HEK293 (cell line): ENCODE measurements around the gene PSTK.
A peak's percentile ranks its signal among the peaks of the same experiment; 100 is the strongest.

Experiments
- EGR2 ChIP-seq: fragments of 450-650 bp; formaldehyde crosslinking; IDR thresholded peaks from 2 replicates; pipeline ENCODE4 v1.5.1; 2016; ENCODE audit warnings: low read depth, missing biosample characterization, missing genetic modification characterization
- GLIS1 ChIP-seq: fragments of 450-650 bp; formaldehyde crosslinking; IDR thresholded peaks from 2 replicates; pipeline ENCODE4 v1.5.1; 2016; ENCODE audit warnings: missing biosample characterization, missing genetic modification characterization
- GLIS2 ChIP-seq: fragments of 450-650 bp; formaldehyde crosslinking; IDR thresholded peaks from 2 replicates; pipeline ENCODE4 v1.5.1; 2016; ENCODE audit warnings: missing biosample characterization, missing genetic modification characterization
- HOXA7 ChIP-seq: sonication (generic); formaldehyde crosslinking; IDR thresholded peaks from 2 replicates; pipeline ENCODE4 v1.8.1; 2022; ENCODE audit warnings: missing genetic modification reagents, borderline replicate concordance
- KLF1 ChIP-seq: fragments of 450-650 bp; formaldehyde crosslinking; IDR thresholded peaks from 2 replicates; pipeline ENCODE4 v1.5.1; 2016; ENCODE audit warnings: missing biosample characterization, missing genetic modification characterization
- KLF10 ChIP-seq: fragments of 450-650 bp; IDR thresholded peaks from 2 replicates; pipeline ENCODE4 v1.5.1; 2018; ENCODE audit warnings: missing biosample characterization, mild to moderate bottlenecking, missing genetic modification characterization
- KLF16 ChIP-seq: fragments of 450-650 bp; formaldehyde crosslinking; IDR thresholded peaks from 2 replicates; pipeline ENCODE4 v1.5.1; 2017; ENCODE audit warnings: missing biosample characterization, missing genetic modification characterization
- KLF8 ChIP-seq: fragments of 450-650 bp; formaldehyde crosslinking; IDR thresholded peaks from 2 replicates; pipeline ENCODE4 v1.5.1; 2016; ENCODE audit warnings: missing biosample characterization, missing genetic modification characterization
- KLF9 ChIP-seq: fragments of 450-650 bp; formaldehyde crosslinking; IDR thresholded peaks from 2 replicates; pipeline ENCODE4 v1.5.1; 2016; ENCODE audit warnings: missing biosample characterization, missing genetic modification characterization, low read depth
- MZF1 ChIP-seq: fragments of 450-650 bp; formaldehyde crosslinking; IDR thresholded peaks from 2 replicates; pipeline ENCODE4 v1.5.1; 2017; ENCODE audit warnings: missing biosample characterization, missing genetic modification characterization, borderline replicate concordance
- REPIN1 ChIP-seq: fragments of 450-650 bp; formaldehyde crosslinking; IDR thresholded peaks from 2 replicates; pipeline ENCODE4 v1.5.1; 2017; ENCODE audit warnings: missing biosample characterization, missing genetic modification characterization, low read depth
- SCRT2 ChIP-seq: fragments of 450-650 bp; formaldehyde crosslinking; IDR thresholded peaks from 2 replicates; pipeline ENCODE4 v1.5.1; 2016; ENCODE audit warnings: missing biosample characterization, missing genetic modification characterization
- SP3 ChIP-seq: fragments of 450-650 bp; formaldehyde crosslinking; IDR thresholded peaks from 2 replicates; pipeline ENCODE4 v1.5.1; 2016; ENCODE audit warnings: missing biosample characterization, missing genetic modification characterization
- YY1 ChIP-seq: fragments of 450-650 bp; formaldehyde crosslinking; IDR thresholded peaks from 2 replicates; pipeline ENCODE4 v1.5.1; 2018; ENCODE audit warnings: missing biosample characterization, missing genetic modification characterization
- ZBTB11 ChIP-seq: fragments of 450-650 bp; formaldehyde crosslinking; conservative IDR thresholded peaks from 2 replicates; pipeline ENCODE4 v1.5.1; 2016; ENCODE audit warnings: low read depth, missing biosample characterization, missing genetic modification characterization
- ZBTB8A ChIP-seq: fragments of 450-650 bp; formaldehyde crosslinking; IDR thresholded peaks from 2 replicates; pipeline ENCODE4 v1.5.1; 2016; ENCODE audit warnings: missing biosample characterization, missing genetic modification characterization
- ZEB2 ChIP-seq: fragments of 450-650 bp; formaldehyde crosslinking; IDR thresholded peaks from 2 replicates; pipeline ENCODE4 v1.5.1; 2016; ENCODE audit warnings: missing biosample characterization, missing genetic modification characterization
- ZFP37 ChIP-seq: fragments of 450-650 bp; formaldehyde crosslinking; IDR thresholded peaks from 2 replicates; pipeline ENCODE4 v1.5.1; 2016; ENCODE audit warnings: missing biosample characterization, missing genetic modification characterization
- ZNF146 ChIP-seq: fragments of 450-650 bp; formaldehyde crosslinking; IDR thresholded peaks from 2 replicates; pipeline ENCODE4 v1.5.1; 2016; ENCODE audit warnings: missing biosample characterization, missing genetic modification characterization
- ZNF221 ChIP-seq: fragments of 450-650 bp; formaldehyde crosslinking; IDR thresholded peaks from 2 replicates; pipeline ENCODE4 v1.5.1; 2017; ENCODE audit warnings: missing biosample characterization, missing genetic modification characterization, borderline replicate concordance
- ZNF248 ChIP-seq: fragments of 450-650 bp; formaldehyde crosslinking; IDR thresholded peaks from 2 replicates; pipeline ENCODE4 v1.5.1; 2017; ENCODE audit warnings: missing biosample characterization, missing genetic modification characterization
- ZNF280D ChIP-seq: fragments of 450-650 bp; formaldehyde crosslinking; IDR thresholded peaks from 2 replicates; pipeline ENCODE4 v1.5.1; 2016; ENCODE audit warnings: missing biosample characterization, missing genetic modification characterization
- ZNF366 ChIP-seq: fragments of 450-650 bp; formaldehyde crosslinking; conservative IDR thresholded peaks from 2 replicates; pipeline ENCODE4 v1.5.1; 2016; ENCODE audit warnings: missing biosample characterization, missing genetic modification characterization
- ZNF391 ChIP-seq: fragments of 450-650 bp; formaldehyde crosslinking; IDR thresholded peaks from 2 replicates; pipeline ENCODE4 v1.5.1; 2016; ENCODE audit warnings: low read depth, missing biosample characterization, missing genetic modification characterization, borderline replicate concordance
- ZNF398 ChIP-seq: fragments of 450-650 bp; formaldehyde crosslinking; IDR thresholded peaks from 2 replicates; pipeline ENCODE4 v1.5.1; 2017; ENCODE audit warnings: missing biosample characterization, missing genetic modification characterization
- ZNF404 ChIP-seq: fragments of 450-650 bp; formaldehyde crosslinking; IDR thresholded peaks from 2 replicates; pipeline ENCODE4 v1.5.1; 2017; ENCODE audit warnings: missing biosample characterization, missing genetic modification characterization
- ZNF48 ChIP-seq: fragments of 450-650 bp; formaldehyde crosslinking; IDR thresholded peaks from 2 replicates; pipeline ENCODE4 v1.5.1; 2016; ENCODE audit warnings: missing biosample characterization, missing genetic modification characterization
- ZNF558 ChIP-seq: fragments of 450-650 bp; formaldehyde crosslinking; IDR thresholded peaks from 2 replicates; pipeline ENCODE4 v1.5.1; 2016; ENCODE audit warnings: missing biosample characterization, missing genetic modification characterization
- ZNF600 ChIP-seq: fragments of 450-650 bp; formaldehyde crosslinking; IDR thresholded peaks from 2 replicates; pipeline ENCODE4 v1.5.1; 2016; ENCODE audit warnings: missing biosample characterization, missing genetic modification characterization
- ZNF610 ChIP-seq: fragments of 450-650 bp; formaldehyde crosslinking; IDR thresholded peaks from 2 replicates; pipeline ENCODE4 v1.5.1; 2016; ENCODE audit warnings: missing biosample characterization, missing genetic modification characterization, borderline replicate concordance
- ZNF664 ChIP-seq: fragments of 450-650 bp; formaldehyde crosslinking; IDR thresholded peaks from 2 replicates; pipeline ENCODE4 v1.5.1; 2016; ENCODE audit warnings: missing biosample characterization, missing genetic modification characterization
- ZNF785 ChIP-seq: fragments of 450-650 bp; formaldehyde crosslinking; IDR thresholded peaks from 2 replicates; pipeline ENCODE4 v1.5.1; 2016; ENCODE audit warnings: missing biosample characterization, missing genetic modification characterization
- ZNF843 ChIP-seq: fragments of 450-650 bp; formaldehyde crosslinking; IDR thresholded peaks from 2 replicates; pipeline ENCODE4 v1.5.1; 2016; ENCODE audit warnings: missing biosample characterization, missing genetic modification characterization
- ZSCAN23 ChIP-seq: fragments of 450-650 bp; formaldehyde crosslinking; IDR thresholded peaks from 2 replicates; pipeline ENCODE4 v1.5.1; 2016; ENCODE audit warnings: missing biosample characterization, missing genetic modification characterization

PSTK gene

GRCh38 chr10:123008355-123009104 is 28.3 kb downstream of the PSTK start, which contains the start of the genes ACADSB and IKZF5 (continued):
- TF ChIP-seq ZSCAN23 (tag by site-specific recombination) (0 out of 2 replicates have a peak, but pooled peaks have one; percentile 17), ZBTB11 (tag by site-specific recombination) (peak; percentile 66), KLF9 (tag by site-specific recombination) (peak; percentile 98), KLF10 (peak; percentile 100), KLF1 (peak; percentile 85), ZBTB8A (tag by site-specific recombination) (peak; percentile 37), SP3 (tag by site-specific recombination) (peak; percentile 99), EGR2 (peak; percentile 71), KLF8 (tag by site-specific recombination) (peak; percentile 99), ZNF558 (tag by site-specific recombination) (no peak), ZNF280D (tag by site-specific recombination) (peak; percentile 13; the same call in 1 of the 2 replicates), ZNF221 (tag by site-specific recombination) (no peak), ZNF391 (tag by site-specific recombination) (peak; percentile 84; the same call in 1 of the 2 replicates), MZF1 (no peak), GLIS1 (peak; percentile 94), ZNF398 (tag by site-specific recombination) (peak; percentile 100), ZNF248 (no peak), HOXA7 (CRISPR knock-in tag) (no peak), ZNF600 (peak; percentile 82), KLF16 (peak; percentile 95), ZEB2 (peak; percentile 66; the same call in 1 of the 2 replicates), ZFP37 (peak; percentile 95), ZNF366 (tag by site-specific recombination) (no peak), ZNF664 (no peak), ZNF146 (tag by site-specific recombination) (peak; percentile 23; the same call in 1 of the 2 replicates), ZNF610 (tag by site-specific recombination) (no peak), REPIN1 (no peak), ZNF843 (tag by site-specific recombination) (peak; percentile 52; the same call in 1 of the 2 replicates), GLIS2 (peak; percentile 98), ZNF785 (tag by site-specific recombination) (no peak; the same call in 1 of the 2 replicates), ZNF48 (tag by site-specific recombination) (no peak), SCRT2 (tag by site-specific recombination) (peak; percentile 100), ZNF404 (tag by site-specific recombination) (peak; percentile 48; the same call in 1 of the 2 replicates), YY1 (peak; percentile 96)
